ENCODE measurements around the gene SPG7. TPM values are rescaled to one million over a fixed set of nuclear protein-coding genes. Genes with fewer than 3 reads are reported as not detected.

SPG7 gene
- total and polyA plus RNA-seq, 2 donors (not counting 1 experiment from before 2014, with no cell fraction given): 35.1 to 107 TPM

DNA sequence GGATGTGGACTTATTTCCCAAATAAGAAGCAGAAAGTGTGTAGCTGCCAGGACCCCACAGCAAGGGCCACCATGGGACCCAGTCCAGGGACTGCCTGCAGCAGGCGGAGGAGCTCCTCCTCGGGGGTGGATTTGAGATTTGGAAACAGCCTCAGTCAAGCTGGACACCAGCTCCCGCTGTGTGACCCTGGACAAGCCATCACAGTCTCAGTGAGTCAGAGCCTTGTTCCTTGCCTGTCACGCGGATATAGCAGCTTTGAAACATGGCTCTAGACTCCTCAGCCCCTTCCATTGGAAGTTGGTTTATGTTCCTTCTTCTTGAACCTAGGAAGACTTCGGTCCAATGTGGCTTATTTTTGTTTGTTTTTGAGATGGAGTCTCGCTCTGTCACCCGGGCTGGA lies 92.8 kb downstream of the SPG7 start:
- H3K9ac ChIP-seq (ENCODE audit: insufficient read depth, low read length): no peak overlapping the region
- no peak overlapping the region for H2AFZ ChIP-seq (ENCODE audit: low read length)
- H3K9me3 ChIP-seq (ENCODE audit: control insufficient read depth, insufficient read depth, low read depth, low read length): no peaks in the 10 kb centered on the region
- H3K36me3 ChIP-seq (ENCODE audit: control insufficient read depth, insufficient read depth, low read length): peaks cover 1% of the 10 kb centered on the region
- TF ChIP-seq EZH2 (IDR thresholded peaks at IDR 0.05; ENCODE audit: low read length, missing control alignments): no peak
- TF ChIP-seq, protein P1, sequence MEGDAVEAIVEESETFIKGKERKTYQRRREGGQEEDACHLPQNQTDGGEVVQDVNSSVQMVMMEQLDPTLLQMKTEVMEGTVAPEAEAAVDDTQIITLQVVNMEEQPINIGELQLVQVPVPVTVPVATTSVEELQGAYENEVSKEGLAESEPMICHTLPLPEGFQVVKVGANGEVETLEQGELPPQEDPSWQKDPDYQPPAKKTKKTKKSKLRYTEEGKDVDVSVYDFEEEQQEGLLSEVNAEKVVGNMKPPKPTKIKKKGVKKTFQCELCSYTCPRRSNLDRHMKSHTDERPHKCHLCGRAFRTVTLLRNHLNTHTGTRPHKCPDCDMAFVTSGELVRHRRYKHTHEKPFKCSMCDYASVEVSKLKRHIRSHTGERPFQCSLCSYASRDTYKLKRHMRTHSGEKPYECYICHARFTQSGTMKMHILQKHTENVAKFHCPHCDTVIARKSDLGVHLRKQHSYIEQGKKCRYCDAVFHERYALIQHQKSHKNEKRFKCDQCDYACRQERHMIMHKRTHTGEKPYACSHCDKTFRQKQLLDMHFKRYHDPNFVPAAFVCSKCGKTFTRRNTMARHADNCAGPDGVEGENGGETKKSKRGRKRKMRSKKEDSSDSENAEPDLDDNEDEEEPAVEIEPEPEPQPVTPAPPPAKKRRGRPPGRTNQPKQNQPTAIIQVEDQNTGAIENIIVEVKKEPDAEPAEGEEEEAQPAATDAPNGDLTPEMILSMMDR (conservative IDR thresholded peaks at IDR 0.05 in 1 of 2, IDR thresholded peaks at IDR 0.05 in 1 of 2; ENCODE audit: low read depth in 1 of 2, low read length in 2 of 2): no peak
- no peak for DNase-seq (ENCODE audit: low read depth in 2 of 2)
- H4K20me1 ChIP-seq (ENCODE audit: control insufficient read depth, extremely low read depth, insufficient read depth, low read length): no peaks in the 10 kb centered on the region
- H3K27me3 ChIP-seq (ENCODE audit: control insufficient read depth, insufficient read depth, low read length): no peaks in the 10 kb centered on the region
- H3K4me2 ChIP-seq (ENCODE audit: extremely low read depth, insufficient read depth, low read length): no peak overlapping the region
- H3K4me3 ChIP-seq (replicated peaks in 1 of 4; ENCODE audit: control extremely low read depth in 1 of 4, insufficient read depth in 1 of 4, low read depth in 3 of 4, low read length in 4 of 4): no peak overlapping the region
- H3K4me1 ChIP-seq (ENCODE audit: control insufficient read depth, extremely low read depth, insufficient read depth, low read length): peaks cover 12% of the 10 kb centered on the region
- H3K27ac ChIP-seq (ENCODE audit: insufficient read depth, low read length): no peak overlapping the region
- no peaks in the 10 kb centered on the region for H3K79me2 ChIP-seq (ENCODE audit: control insufficient read depth, insufficient read depth, low read length)

DNA sequence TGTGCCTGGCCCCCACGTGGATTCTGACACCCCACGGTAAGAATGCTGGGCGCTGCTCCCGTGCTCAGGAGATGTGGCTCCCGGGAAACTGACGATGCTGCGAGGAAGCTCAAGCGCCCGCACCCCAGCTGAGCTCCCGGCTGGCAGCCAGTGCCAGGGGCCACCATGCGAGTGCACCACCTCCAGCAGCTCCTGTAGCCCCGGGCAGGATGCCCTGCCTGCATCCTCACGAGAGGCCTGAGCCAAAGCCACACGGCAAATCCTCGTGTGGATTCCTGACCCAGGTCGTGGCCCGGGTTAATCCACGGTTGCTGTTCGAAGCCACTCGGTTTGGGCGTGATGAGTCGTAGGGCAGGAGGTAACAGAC lies 93.7 kb downstream of the SPG7 start:
- peak overlapping the region; percentile 62 for H3K4me2 ChIP-seq (ENCODE audit: extremely low read depth, insufficient read depth, low read length)
- H3K27ac ChIP-seq (ENCODE audit: insufficient read depth, low read length): peak overlapping the region; percentile 62
- H3K36me3 ChIP-seq (ENCODE audit: control insufficient read depth, insufficient read depth, low read length): no peaks in the 10 kb centered on the region
- TF ChIP-seq EZH2 (IDR thresholded peaks at IDR 0.05; ENCODE audit: low read length, missing control alignments): no peak
- TF ChIP-seq, protein P1 (conservative IDR thresholded peaks at IDR 0.05 in 1 of 2, IDR thresholded peaks at IDR 0.05 in 1 of 2; ENCODE audit: low read depth in 1 of 2, low read length in 2 of 2): no peak
- no peak overlapping the region for H3K4me3 ChIP-seq (replicated peaks in 1 of 4; ENCODE audit: control extremely low read depth in 1 of 4, insufficient read depth in 1 of 4, low read depth in 3 of 4, low read length in 4 of 4)
- peak in 1 of 2 donors; percentile 49 for DNase-seq (ENCODE audit: low read depth in 2 of 2)
- no peaks in the 10 kb centered on the region for H3K79me2 ChIP-seq (ENCODE audit: control insufficient read depth, insufficient read depth, low read length)
- no peaks in the 10 kb centered on the region for H4K20me1 ChIP-seq (ENCODE audit: control insufficient read depth, extremely low read depth, insufficient read depth, low read length)
- H3K9ac ChIP-seq (ENCODE audit: insufficient read depth, low read length): peak overlapping the region; percentile 16
- H3K4me1 ChIP-seq (ENCODE audit: control insufficient read depth, extremely low read depth, insufficient read depth, low read length): peaks cover 12% of the 10 kb centered on the region
- H2AFZ ChIP-seq (ENCODE audit: low read length): peak overlapping the region; percentile 54
- H3K27me3 ChIP-seq (ENCODE audit: control insufficient read depth, insufficient read depth, low read length): no peaks in the 10 kb centered on the region
- H3K9me3 ChIP-seq (ENCODE audit: control insufficient read depth, insufficient read depth, low read depth, low read length): no peaks in the 10 kb centered on the region

DNA sequence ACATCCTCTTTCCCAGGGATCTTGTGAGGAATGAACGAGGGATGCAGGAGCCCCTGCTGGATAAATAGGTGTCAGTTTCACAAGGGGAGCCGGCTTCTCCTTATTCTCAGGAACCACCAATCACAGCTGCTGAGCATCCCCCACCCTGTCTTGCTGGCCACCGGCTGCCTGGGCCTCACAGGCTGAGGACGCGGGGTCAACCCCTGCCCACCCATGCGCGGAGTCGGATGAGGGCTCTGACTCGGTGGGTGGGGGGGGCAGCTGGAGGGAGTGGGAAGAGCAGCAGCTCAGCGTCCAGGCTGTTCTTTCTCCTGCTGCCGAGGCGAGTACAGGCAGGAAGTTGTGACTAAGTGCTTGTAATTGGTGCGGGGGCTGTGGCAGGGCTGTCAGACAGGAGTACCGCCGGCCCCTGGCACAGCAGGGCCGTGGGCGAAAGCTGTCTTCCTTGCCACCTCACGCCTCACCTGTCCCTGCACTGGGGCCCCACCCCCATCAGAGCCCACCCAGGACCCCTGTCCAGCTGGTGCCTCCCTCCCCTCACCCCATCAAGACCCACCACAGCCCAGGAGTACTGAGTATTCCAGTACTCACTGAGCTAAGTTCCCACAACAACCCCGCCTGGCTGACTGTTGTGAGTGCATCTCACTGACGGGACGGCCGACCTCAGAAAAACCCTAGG lies 94.2 kb downstream of the SPG7 start:
- peak overlapping the region; percentile 75 for H3K4me2 ChIP-seq (ENCODE audit: extremely low read depth, insufficient read depth, low read length)
- no peaks in the 10 kb centered on the region for H3K27me3 ChIP-seq (ENCODE audit: control insufficient read depth, insufficient read depth, low read length)
- H2AFZ ChIP-seq (ENCODE audit: low read length): peak overlapping the region; percentile 54
- H3K9ac ChIP-seq (ENCODE audit: insufficient read depth, low read length): peak overlapping the region; percentile 23
- no peaks in the 10 kb centered on the region for H3K9me3 ChIP-seq (ENCODE audit: control insufficient read depth, insufficient read depth, low read depth, low read length)
- TF ChIP-seq EZH2 (IDR thresholded peaks at IDR 0.05; ENCODE audit: low read length, missing control alignments): no peak
- TF ChIP-seq, protein P1 (conservative IDR thresholded peaks at IDR 0.05 in 1 of 2, IDR thresholded peaks at IDR 0.05 in 1 of 2; ENCODE audit: low read depth in 1 of 2, low read length in 2 of 2): no peak
- peak; percentile 80 to 91 for DNase-seq (ENCODE audit: low read depth in 2 of 2)
- no peaks in the 10 kb centered on the region for H3K36me3 ChIP-seq (ENCODE audit: control insufficient read depth, insufficient read depth, low read length)
- H3K4me3 ChIP-seq (replicated peaks in 1 of 4; ENCODE audit: control extremely low read depth in 1 of 4, insufficient read depth in 1 of 4, low read depth in 3 of 4, low read length in 4 of 4): peak overlapping the region in 1 of 4 experiments; percentile 7
- H3K4me1 ChIP-seq (ENCODE audit: control insufficient read depth, extremely low read depth, insufficient read depth, low read length): peaks cover 12% of the 10 kb centered on the region
- no peaks in the 10 kb centered on the region for H3K79me2 ChIP-seq (ENCODE audit: control insufficient read depth, insufficient read depth, low read length)
- H3K27ac ChIP-seq (ENCODE audit: insufficient read depth, low read length): peak overlapping the region; percentile 62
- no peaks in the 10 kb centered on the region for H4K20me1 ChIP-seq (ENCODE audit: control insufficient read depth, extremely low read depth, insufficient read depth, low read length)
